Fibroblast of villous mesenchyme (primary cell): Measurements from ENCODE around the gene RSPO4. TPM values are rescaled to one million over a fixed set of nuclear protein-coding genes. Genes with fewer than 3 reads are reported as not detected.

Experiments
- DNase-seq: peaks from one replicate; pipeline ENCODE4 v3.0.0-alpha.2; 2010; ENCODE audit warnings: low read depth
- H3K4me3 ChIP-seq: 2 replicates; pipeline ENCODE4 v1.5.1; 2011; ENCODE audit warnings: low read depth, mild to moderate bottlenecking, low read length
- CTCF ChIP-seq: IDR thresholded peaks from 2 replicates; pipeline ENCODE4 v1.5.1; 2012; ENCODE audit warnings: low read depth, mild to moderate bottlenecking, low read length; ENCODE audit not compliant: insufficient read depth
- total RNA-seq: library from RNA; depleted of rRNA; stranded (reverse); fragments of >200 nt; gene quantifications from 2 replicates; pipeline ENCODE4 v1.2.3, GENCODE V29; 2012

The RSPO4 gene
- total RNA-seq, 1 donor: not detected

DNA sequence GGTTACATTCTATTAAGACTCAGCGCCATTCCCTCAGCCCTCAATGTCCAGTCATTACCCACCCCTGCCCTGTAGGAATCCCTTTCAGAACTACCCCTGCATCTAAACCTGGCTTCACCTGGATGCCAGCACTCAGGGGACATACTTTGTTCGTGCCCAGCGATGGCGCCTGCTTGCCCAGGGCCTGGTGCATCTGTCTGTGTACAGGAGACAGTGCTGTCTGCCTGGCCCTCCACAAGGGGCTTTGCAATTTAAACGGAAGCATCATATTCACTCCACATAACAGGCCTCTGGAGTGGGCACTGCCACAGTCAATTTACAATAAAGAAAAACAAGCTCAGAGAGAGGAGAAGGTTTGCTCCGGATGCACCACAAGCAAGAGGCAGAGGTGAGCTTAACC lies 4.6 kb downstream of the RSPO4 start:
- TF ChIP-seq CTCF: no peak
- no peak for DNase-seq
- no peak overlapping the region for H3K4me3 ChIP-seq

GRCh38 chr20:997016-997415 lies 5.1 kb downstream of the RSPO4 start:
- no peak for DNase-seq
- H3K4me3 ChIP-seq: no peak overlapping the region
- no peak for TF ChIP-seq CTCF

DNA sequence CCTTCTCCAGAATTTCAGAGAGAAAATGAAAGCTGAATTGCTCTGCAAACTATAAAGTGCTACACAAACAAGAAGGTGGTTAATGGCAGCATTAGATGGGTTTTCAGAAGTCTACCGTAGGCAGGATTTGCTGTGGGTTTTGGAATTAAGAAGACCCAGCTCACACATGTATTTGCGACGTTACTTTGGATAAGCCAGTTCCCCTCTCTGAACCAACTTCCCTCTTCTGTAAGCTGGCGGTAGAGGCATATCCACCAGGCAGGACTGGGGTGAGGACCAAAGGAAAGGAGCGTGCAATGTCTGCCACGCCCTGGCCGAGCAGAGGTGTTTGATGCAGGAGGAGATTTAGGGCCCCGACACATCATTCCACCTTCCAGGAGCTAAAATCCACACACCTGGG lies 6.9 kb downstream of the RSPO4 start:
- no peak for TF ChIP-seq CTCF
- no peak overlapping the region for H3K4me3 ChIP-seq

DNA sequence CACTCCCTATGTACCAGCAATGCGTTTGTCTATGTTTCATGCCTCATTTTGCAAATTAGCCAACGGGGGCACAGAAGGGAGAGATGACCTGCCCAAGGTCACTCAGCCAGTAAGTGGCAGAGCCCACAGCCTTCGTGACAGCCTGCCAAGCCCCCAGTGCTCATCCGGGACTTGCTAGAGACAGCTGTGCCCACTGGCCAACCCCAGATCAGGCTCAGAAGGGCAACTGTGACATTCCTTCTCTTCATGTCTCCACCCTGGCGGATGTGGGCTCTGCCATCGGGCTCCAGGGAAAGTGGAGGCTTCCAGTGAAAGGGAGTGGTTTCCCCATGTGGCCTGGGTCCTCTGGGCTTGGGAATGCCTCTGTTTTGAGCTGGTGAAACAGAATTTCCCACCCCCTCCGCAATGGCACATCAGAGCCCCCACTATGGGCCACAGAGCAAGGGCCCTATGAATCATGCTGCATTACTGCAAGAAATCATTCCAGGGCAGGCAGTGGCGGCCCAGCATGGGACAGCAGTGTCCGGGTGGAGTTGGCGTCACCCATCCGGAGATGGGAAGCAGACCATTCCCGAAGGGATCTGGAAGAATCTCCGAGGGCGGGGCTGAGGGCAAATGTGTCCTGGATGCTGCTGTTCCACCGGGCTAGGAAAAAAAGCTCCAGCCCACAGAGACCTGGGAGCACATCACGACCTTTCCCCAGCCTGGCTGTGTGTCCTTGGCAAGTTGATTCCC lies 9.1 kb downstream of the RSPO4 start:
- no peak for DNase-seq
- TF ChIP-seq CTCF: no peak

More for the DNA sequence above, 6.9 kb downstream of the RSPO4 start:
- no peak for DNase-seq

GRCh38 chr20:991850-992249 lies 10.3 kb downstream of the RSPO4 start:
- no peak overlapping the region for H3K4me3 ChIP-seq
- no peak for TF ChIP-seq CTCF
- DNase-seq: no peak

More for the DNA sequence above, 9.1 kb downstream of the RSPO4 start:
- H3K4me3 ChIP-seq: no peak overlapping the region

GRCh38 chr20:990293-990959 lies 11.7 kb downstream of the RSPO4 start:
- DNase-seq: no peak
- no peak for TF ChIP-seq CTCF
- no peak overlapping the region for H3K4me3 ChIP-seq
